Measurements from ENCODE around the gene ATP8A2. TPM values are rescaled to one million over a fixed set of nuclear protein-coding genes. Genes with fewer than 3 reads are reported as not detected.
A peak's percentile ranks its signal among the peaks of the same experiment; 100 is the strongest.

Gene ATP8A2
- polyA plus RNA-seq, 3 donors, result not detected

GRCh38 chr13:25493931-25494640 is 122.3 kb downstream of the ATP8A2 start:
- no peak overlapping the region for H3K4me3 ChIP-seq (replicated peaks in 1 of 3; ENCODE audit: low read depth in 2 of 3, low read length in 3 of 3)
- no peak overlapping the region for H3K27ac Mint-ChIP-seq
- DNase-seq, result no peak
- no peaks in the 10 kb centered on the region for H3K27me3 ChIP-seq (ENCODE audit: control insufficient read depth in 2 of 2, insufficient read depth in 2 of 2, low read length in 2 of 2)
- peaks cover 0 to under 1% (median 0%) of the 10 kb centered on the region in 7 donors for H3K9me3 Mint-ChIP-seq
- no peaks in the 10 kb centered on the region for H3K36me3 ChIP-seq (replicated peaks in 1 of 2; ENCODE audit: control insufficient read depth in 1 of 2, insufficient read depth in 2 of 2, low read length in 2 of 2)
- H3K27me3 Mint-ChIP-seq (ENCODE audit: low read depth in 3 of 3), result peaks cover 1 to 10% (median 2%) of the 10 kb centered on the region in 3 donors
- H3K9ac ChIP-seq (ENCODE audit: insufficient read depth, low read length, poor library complexity, severe bottlenecking), result no peak overlapping the region
- H3K4me1 Mint-ChIP-seq, result no peaks in the 10 kb centered on the region
- 48% methylated on average over 4 of the region's 10 CpGs for WGBS (ENCODE audit: insufficient coverage)
- no peak overlapping the region for H3K27ac ChIP-seq (ENCODE audit: low read depth in 1 of 2, low read length in 2 of 2)
- no peak overlapping the region for H2AFZ ChIP-seq (ENCODE audit: insufficient read depth, low read depth, low read length, poor library complexity, severe bottlenecking)
- no peak overlapping the region for H3K4me2 ChIP-seq (replicated peaks; ENCODE audit: extremely low read depth, low read length, poor library complexity, severe bottlenecking)
- intact Hi-C loops (cut with micrococcal nuclease), result no loop called here
- no peaks in the 10 kb centered on the region for H3K36me3 Mint-ChIP-seq
- no peaks in the 10 kb centered on the region for H4K20me1 ChIP-seq (ENCODE audit: insufficient read depth, low read length)
- H3K4me3 Mint-ChIP-seq, result no peak overlapping the region
- no peak for TF ChIP-seq CTCF (IDR thresholded peaks at IDR 0.05)
- H3K4me1 ChIP-seq (ENCODE audit: control insufficient read depth in 1 of 2, insufficient read depth in 2 of 2, low read length in 2 of 2), result no peaks in the 10 kb centered on the region
- no peaks in the 10 kb centered on the region for H3K9me3 ChIP-seq (replicated peaks in 1 of 2; ENCODE audit: control insufficient read depth in 1 of 2, insufficient read depth in 1 of 2, low read length in 2 of 2)
- H3K79me2 ChIP-seq (ENCODE audit: insufficient read depth, low read length), result no peaks in the 10 kb centered on the region

GRCh38 chr13:25494698-25495411 is 123.1 kb downstream of the ATP8A2 start:
- Histone ChIP-seq H3K4me3 (replicated peaks in 1 of 3; ENCODE audit: low read depth in 2 of 3, low read length in 3 of 3) (no peak overlapping the region), H3K27me3 (ENCODE audit: control insufficient read depth in 2 of 2, insufficient read depth in 2 of 2, low read length in 2 of 2) (no peaks in the 10 kb centered on the region), H3K9ac (ENCODE audit: insufficient read depth, low read length, poor library complexity, severe bottlenecking) (no peak overlapping the region), H3K36me3 (replicated peaks in 1 of 2; ENCODE audit: control insufficient read depth in 1 of 2, insufficient read depth in 2 of 2, low read length in 2 of 2) (no peaks in the 10 kb centered on the region), H3K27ac (ENCODE audit: low read depth in 1 of 2, low read length in 2 of 2) (no peak overlapping the region), H2AFZ (ENCODE audit: insufficient read depth, low read depth, low read length, poor library complexity, severe bottlenecking) (no peak overlapping the region), H3K4me2 (replicated peaks; ENCODE audit: extremely low read depth, low read length, poor library complexity, severe bottlenecking) (no peak overlapping the region), H3K4me1 (ENCODE audit: control insufficient read depth in 1 of 2, insufficient read depth in 2 of 2, low read length in 2 of 2) (no peaks in the 10 kb centered on the region), H3K79me2 (ENCODE audit: insufficient read depth, low read length) (no peaks in the 10 kb centered on the region), H4K20me1 (ENCODE audit: insufficient read depth, low read length) (no peaks in the 10 kb centered on the region), H3K9me3 (replicated peaks in 1 of 2; ENCODE audit: control insufficient read depth in 1 of 2, insufficient read depth in 1 of 2, low read length in 2 of 2) (no peaks in the 10 kb centered on the region)
- peaks cover 0 to 10% (median 1%) of the 10 kb centered on the region in 3 donors for H3K27me3 Mint-ChIP-seq (ENCODE audit: low read depth in 3 of 3)
- H3K27ac Mint-ChIP-seq, result peak overlapping the region in 1 of 7 donors; percentile 30
- no peaks in the 10 kb centered on the region for H3K9me3 Mint-ChIP-seq
- DNase-seq, result no peak
- TF ChIP-seq CTCF (IDR thresholded peaks at IDR 0.05), result no peak
- H3K4me1 Mint-ChIP-seq, result no peaks in the 10 kb centered on the region
- intact Hi-C loops (cut with micrococcal nuclease), result no loop called here
- H3K36me3 Mint-ChIP-seq, result no peaks in the 10 kb centered on the region
- no peak overlapping the region for H3K4me3 Mint-ChIP-seq
- whole genome bisulfite sequencing (ENCODE audit: insufficient coverage), result 65% methylated on average over 8 of the region's 9 CpGs

All from CD14-positive monocyte (primary cell).